ENCODE data around the gene LRRN2. TPM values are rescaled to one million over a fixed set of nuclear protein-coding genes. Genes with fewer than 3 reads are reported as not detected.
A peak's percentile ranks its signal among the peaks of the same experiment; 100 is the strongest.

Gene LRRN2
- total and polyA plus RNA-seq, 5 experiments from 2014 or later, result 0.03 TPM; not detected in 4

GRCh38 chr1:204662530-204662929 is 23.0 kb downstream of the LRRN2 start:
- Mint-ChIP-seq H3K27ac (no peak overlapping the region), H3K36me3 (no peaks in the 10 kb centered on the region), H3K4me1 (no peaks in the 10 kb centered on the region), H3K4me3 (no peak overlapping the region), H3K9me3 (no peaks in the 10 kb centered on the region), H3K27me3 (peaks cover 0 to 17% (median 0%) of the 10 kb centered on the region in 5 donors)
- ATAC-seq (no peak), DNase-seq (no peak)
- POLR2A ChIA-PET, result no interaction called here

- H3K27ac Mint-ChIP-seq, result peak overlapping the region in 3 of 10 donors; percentile 8 to 32 (median 20)
- no peaks in the 10 kb centered on the region for H3K9me3 Mint-ChIP-seq
- no peak for DNase-seq
- no peaks in the 10 kb centered on the region for H3K4me1 Mint-ChIP-seq
- no peak overlapping the region for H3K4me3 Mint-ChIP-seq
- no peak for ATAC-seq
- POLR2A ChIA-PET, result no interaction called here
- no peaks in the 10 kb centered on the region for H3K36me3 Mint-ChIP-seq
- H3K27me3 Mint-ChIP-seq, result peaks cover 0 to 24% (median 4%) of the 10 kb centered on the region in 5 donors
Observed at GRCh38 chr1:204660509-204660908, 25.0 kb downstream of the LRRN2 start.

- H3K4me3 Mint-ChIP-seq, result no peak overlapping the region
- POLR2A ChIA-PET, result no interaction called here
- no peaks in the 10 kb centered on the region for H3K4me1 Mint-ChIP-seq
- DNase-seq (no peak), ATAC-seq (no peak)
- H3K27me3 Mint-ChIP-seq, result peaks cover 0 to 20% (median 3%) of the 10 kb centered on the region in 5 donors
- H3K36me3 Mint-ChIP-seq, result no peaks in the 10 kb centered on the region
- no peak overlapping the region for H3K27ac Mint-ChIP-seq
- no peaks in the 10 kb centered on the region for H3K9me3 Mint-ChIP-seq
Observed at GRCh38 chr1:204659056-204659455, 26.5 kb downstream of the LRRN2 start.

- no peaks in the 10 kb centered on the region for H3K4me1 Mint-ChIP-seq
- no peak overlapping the region for H3K27ac Mint-ChIP-seq
- no peak for ATAC-seq
- H3K27me3 Mint-ChIP-seq, result peaks cover 0 to 21% (median 3%) of the 10 kb centered on the region in 5 donors
- no peaks in the 10 kb centered on the region for H3K36me3 Mint-ChIP-seq
- no peak for DNase-seq
- no peaks in the 10 kb centered on the region for H3K9me3 Mint-ChIP-seq
- H3K4me3 Mint-ChIP-seq, result no peak overlapping the region
- POLR2A ChIA-PET, result no interaction called here
Observed at GRCh38 chr1:204658295-204658694, 27.2 kb downstream of the LRRN2 start.

GRCh38 chr1:204653590-204654340 is 31.8 kb downstream of the LRRN2 start:
- DNase-seq (no peak), ATAC-seq (no peak)
- Mint-ChIP-seq H3K4me3 (no peak overlapping the region), H3K27ac (no peak overlapping the region), H3K27me3 (peaks cover 6 to 27% (median 11%) of the 10 kb centered on the region in 5 donors), H3K36me3 (no peaks in the 10 kb centered on the region), H3K9me3 (no peaks in the 10 kb centered on the region), H3K4me1 (no peaks in the 10 kb centered on the region)
- POLR2A ChIA-PET, result no interaction called here

GRCh38 chr1:204652497-204652896 is 33.0 kb downstream of the LRRN2 start:
- H3K9me3 Mint-ChIP-seq, result no peaks in the 10 kb centered on the region
- H3K27ac Mint-ChIP-seq, result peak overlapping the region in 1 of 10 donors; percentile 31
- no peaks in the 10 kb centered on the region for H3K36me3 Mint-ChIP-seq
- H3K4me3 Mint-ChIP-seq, result no peak overlapping the region
- POLR2A ChIA-PET, result no interaction called here
- ATAC-seq, result no peak
- DNase-seq, result no peak
- H3K27me3 Mint-ChIP-seq, result peaks cover 6 to 27% (median 11%) of the 10 kb centered on the region in 5 donors
- no peaks in the 10 kb centered on the region for H3K4me1 Mint-ChIP-seq

- POLR2A ChIA-PET, result no interaction called here
- Mint-ChIP-seq H3K27me3 (peaks cover 3 to 27% (median 8%) of the 10 kb centered on the region in 5 donors), H3K9me3 (no peaks in the 10 kb centered on the region), H3K4me1 (no peaks in the 10 kb centered on the region), H3K36me3 (no peaks in the 10 kb centered on the region), H3K27ac (no peak overlapping the region), H3K4me3 (no peak overlapping the region)
- DNase-seq (no peak), ATAC-seq (no peak)
Observed at GRCh38 chr1:204651843-204652421, 33.6 kb downstream of the LRRN2 start.

- no peaks in the 10 kb centered on the region for H3K9me3 Mint-ChIP-seq
- H3K27me3 Mint-ChIP-seq, result peaks cover 2 to 23% (median 8%) of the 10 kb centered on the region in 5 donors
- H3K4me1 Mint-ChIP-seq, result no peaks in the 10 kb centered on the region
- H3K36me3 Mint-ChIP-seq, result no peaks in the 10 kb centered on the region
- H3K27ac Mint-ChIP-seq, result no peak overlapping the region
- H3K4me3 Mint-ChIP-seq, result no peak overlapping the region
- no peak for ATAC-seq
- DNase-seq, result no peak
- POLR2A ChIA-PET, result no interaction called here
Observed at GRCh38 chr1:204650911-204651570, 34.5 kb downstream of the LRRN2 start.

- POLR2A ChIA-PET, result no interaction called here
- no peaks in the 10 kb centered on the region for H3K9me3 Mint-ChIP-seq
- ATAC-seq (no peak), DNase-seq (no peak)
- no peaks in the 10 kb centered on the region for H3K36me3 Mint-ChIP-seq
- H3K4me1 Mint-ChIP-seq, result no peaks in the 10 kb centered on the region
- H3K27ac Mint-ChIP-seq, result no peak overlapping the region
- peaks cover 2 to 18% (median 8%) of the 10 kb centered on the region in 5 donors for H3K27me3 Mint-ChIP-seq
- H3K4me3 Mint-ChIP-seq, result no peak overlapping the region
Observed at GRCh38 chr1:204649721-204650521, 35.6 kb downstream of the LRRN2 start.

GRCh38 chr1:204648576-204648975 is 37.0 kb downstream of the LRRN2 start:
- Mint-ChIP-seq H3K4me3 (no peak overlapping the region), H3K27ac (no peak overlapping the region), H3K9me3 (no peaks in the 10 kb centered on the region), H3K27me3 (peaks cover 2 to 27% (median 9%) of the 10 kb centered on the region in 5 donors), H3K36me3 (no peaks in the 10 kb centered on the region), H3K4me1 (no peaks in the 10 kb centered on the region)
- ATAC-seq (no peak), DNase-seq (no peak)
- POLR2A ChIA-PET, result no interaction called here

GRCh38 chr1:204647805-204648153 is 37.8 kb downstream of the LRRN2 start:
- Mint-ChIP-seq H3K4me3 (no peak overlapping the region), H3K27ac (no peak overlapping the region), H3K36me3 (no peaks in the 10 kb centered on the region), H3K9me3 (no peaks in the 10 kb centered on the region), H3K4me1 (no peaks in the 10 kb centered on the region), H3K27me3 (peaks cover 0 to 27% (median 9%) of the 10 kb centered on the region in 5 donors)
- POLR2A ChIA-PET, result no interaction called here
- no peak for ATAC-seq
- DNase-seq, result no peak

GRCh38 chr1:204647114-204647804 is 38.3 kb downstream of the LRRN2 start:
- DNase-seq, result peak in 1 of 10 donors; percentile 5
- ATAC-seq, result no peak
- POLR2A ChIA-PET, result no interaction called here
- Mint-ChIP-seq H3K27ac (peak overlapping the region in 1 of 10 donors; percentile 45), H3K9me3 (no peaks in the 10 kb centered on the region), H3K4me1 (no peaks in the 10 kb centered on the region), H3K4me3 (no peak overlapping the region), H3K36me3 (no peaks in the 10 kb centered on the region), H3K27me3 (peaks cover 0 to 27% (median 8%) of the 10 kb centered on the region in 5 donors)
